HEK293T (cell line): ENCODE results near the gene GNB5.

ENCODE experiments used
- ARNT ChIP-seq: fragments of 450-650 bp; IDR thresholded peaks from 2 replicates; pipeline ENCODE4 v1.6.1; 2017; ENCODE audit warnings: mild to moderate bottlenecking
- BHLHE40 ChIP-seq: fragments of 450-650 bp; IDR thresholded peaks from 2 replicates; pipeline ENCODE4 v1.6.1; 2016; ENCODE audit warnings: mild to moderate bottlenecking, moderate library complexity, borderline replicate concordance
- FOXM1 ChIP-seq: fragments of 450-650 bp; IDR thresholded peaks from 2 replicates; pipeline ENCODE4 v1.6.1; 2017; ENCODE audit warnings: mild to moderate bottlenecking, borderline replicate concordance
- PKNOX1 ChIP-seq: fragments of 450-650 bp; IDR thresholded peaks from 2 replicates; pipeline ENCODE4 v1.6.1; 2016
- SP1 ChIP-seq: fragments of 450-650 bp; IDR thresholded peaks from 2 replicates; pipeline ENCODE4 v1.6.1; 2017
- TARDBP ChIP-seq: fragments of 450-650 bp; IDR thresholded peaks from 2 replicates; pipeline ENCODE4 v1.6.1; 2016
- ZNF384 ChIP-seq: fragments of 450-650 bp; IDR thresholded peaks from 2 replicates; pipeline ENCODE4 v1.6.1; 2016

GRCh38 chr15:52113708-52114107, 77.5 kb downstream of the GNB5 start:
- TF ChIP-seq ARNT (no peak), FOXM1 (no peak), SP1 (no peak), BHLHE40 (no peak), TARDBP (no peak), PKNOX1 (no peak), ZNF384 (no peak)
